ENCODE measurements around the gene HRNR.

DNA sequence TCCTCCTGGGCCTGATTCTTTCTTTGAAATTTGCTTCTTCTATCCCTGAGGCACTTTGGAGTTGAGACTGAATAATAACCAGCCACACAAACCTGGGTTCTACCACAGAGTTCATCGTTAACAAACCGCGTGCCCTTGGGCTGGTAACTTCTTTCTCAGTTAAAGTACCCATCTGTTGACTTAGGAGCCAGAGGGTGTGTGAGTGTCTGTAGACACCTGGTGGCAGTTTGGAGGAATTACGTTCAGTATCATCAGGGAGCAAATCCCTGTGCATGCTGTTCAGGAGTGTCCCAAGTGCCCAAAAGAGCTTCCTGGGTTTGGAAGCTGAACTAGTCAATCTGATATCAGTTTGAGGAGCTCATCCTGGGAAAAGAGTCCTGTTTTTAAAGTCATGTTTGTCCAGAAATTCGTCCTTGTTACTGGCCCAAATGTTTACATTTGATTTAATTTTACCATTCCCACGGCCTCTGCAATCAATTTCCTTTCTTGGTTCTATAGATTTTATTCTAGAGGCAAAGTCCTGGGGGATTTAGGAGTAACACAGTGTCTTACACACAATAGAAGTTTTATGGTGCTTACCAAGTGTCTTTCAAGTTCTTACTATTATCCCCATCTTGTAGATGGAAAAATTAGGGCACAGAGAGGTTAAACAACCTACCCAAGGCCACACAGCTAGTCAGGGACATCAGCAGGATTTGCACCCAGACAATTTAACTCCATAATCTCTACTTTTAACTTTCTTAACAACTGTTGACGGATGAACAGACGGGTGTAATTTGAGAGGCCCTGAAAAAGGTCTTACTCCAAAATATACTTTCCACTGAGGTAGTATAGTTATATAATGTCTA, 38.2 kb downstream of the HRNR start:
- TF ChIP-seq, protein P1, sequence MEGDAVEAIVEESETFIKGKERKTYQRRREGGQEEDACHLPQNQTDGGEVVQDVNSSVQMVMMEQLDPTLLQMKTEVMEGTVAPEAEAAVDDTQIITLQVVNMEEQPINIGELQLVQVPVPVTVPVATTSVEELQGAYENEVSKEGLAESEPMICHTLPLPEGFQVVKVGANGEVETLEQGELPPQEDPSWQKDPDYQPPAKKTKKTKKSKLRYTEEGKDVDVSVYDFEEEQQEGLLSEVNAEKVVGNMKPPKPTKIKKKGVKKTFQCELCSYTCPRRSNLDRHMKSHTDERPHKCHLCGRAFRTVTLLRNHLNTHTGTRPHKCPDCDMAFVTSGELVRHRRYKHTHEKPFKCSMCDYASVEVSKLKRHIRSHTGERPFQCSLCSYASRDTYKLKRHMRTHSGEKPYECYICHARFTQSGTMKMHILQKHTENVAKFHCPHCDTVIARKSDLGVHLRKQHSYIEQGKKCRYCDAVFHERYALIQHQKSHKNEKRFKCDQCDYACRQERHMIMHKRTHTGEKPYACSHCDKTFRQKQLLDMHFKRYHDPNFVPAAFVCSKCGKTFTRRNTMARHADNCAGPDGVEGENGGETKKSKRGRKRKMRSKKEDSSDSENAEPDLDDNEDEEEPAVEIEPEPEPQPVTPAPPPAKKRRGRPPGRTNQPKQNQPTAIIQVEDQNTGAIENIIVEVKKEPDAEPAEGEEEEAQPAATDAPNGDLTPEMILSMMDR (IDR thresholded peaks at IDR 0.05) = peak; percentile 43 to 75 (median 56)
- no peak for TF ChIP-seq POLR2A (IDR thresholded peaks at IDR 0.05)
